ENCODE measurements around the gene CRY1.
A peak's percentile ranks its signal among the peaks of the same experiment; 100 is the strongest.

Gene CRY1

DNA sequence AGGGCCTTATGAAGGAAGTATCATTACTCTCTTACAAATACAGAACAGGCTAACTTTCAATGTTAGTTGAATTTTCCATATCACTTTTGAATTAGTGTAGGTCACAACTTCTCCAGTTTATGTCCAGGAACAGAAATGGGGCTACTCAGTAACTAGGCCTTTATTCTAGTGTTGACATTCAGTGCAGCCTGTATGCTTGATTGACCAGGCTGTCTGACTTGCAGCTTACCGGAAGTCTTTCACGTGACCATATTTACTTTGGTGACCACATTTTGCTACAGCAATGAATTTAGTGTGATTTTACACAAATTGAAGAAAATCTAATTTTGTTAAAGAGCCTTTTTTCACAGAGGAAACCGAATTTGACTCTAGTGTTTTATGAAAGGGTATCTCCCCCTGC is 118.8 kb downstream of the CRY1 start:
- no peak for DNase-seq (ENCODE audit: low read depth)
- no peak overlapping the region for H3K4me3 ChIP-seq (ENCODE audit: low read depth, low read length)
- TF ChIP-seq, protein P1, sequence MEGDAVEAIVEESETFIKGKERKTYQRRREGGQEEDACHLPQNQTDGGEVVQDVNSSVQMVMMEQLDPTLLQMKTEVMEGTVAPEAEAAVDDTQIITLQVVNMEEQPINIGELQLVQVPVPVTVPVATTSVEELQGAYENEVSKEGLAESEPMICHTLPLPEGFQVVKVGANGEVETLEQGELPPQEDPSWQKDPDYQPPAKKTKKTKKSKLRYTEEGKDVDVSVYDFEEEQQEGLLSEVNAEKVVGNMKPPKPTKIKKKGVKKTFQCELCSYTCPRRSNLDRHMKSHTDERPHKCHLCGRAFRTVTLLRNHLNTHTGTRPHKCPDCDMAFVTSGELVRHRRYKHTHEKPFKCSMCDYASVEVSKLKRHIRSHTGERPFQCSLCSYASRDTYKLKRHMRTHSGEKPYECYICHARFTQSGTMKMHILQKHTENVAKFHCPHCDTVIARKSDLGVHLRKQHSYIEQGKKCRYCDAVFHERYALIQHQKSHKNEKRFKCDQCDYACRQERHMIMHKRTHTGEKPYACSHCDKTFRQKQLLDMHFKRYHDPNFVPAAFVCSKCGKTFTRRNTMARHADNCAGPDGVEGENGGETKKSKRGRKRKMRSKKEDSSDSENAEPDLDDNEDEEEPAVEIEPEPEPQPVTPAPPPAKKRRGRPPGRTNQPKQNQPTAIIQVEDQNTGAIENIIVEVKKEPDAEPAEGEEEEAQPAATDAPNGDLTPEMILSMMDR (conservative IDR thresholded peaks at IDR 0.05; ENCODE audit: low read depth, low read length): no peak

DNA sequence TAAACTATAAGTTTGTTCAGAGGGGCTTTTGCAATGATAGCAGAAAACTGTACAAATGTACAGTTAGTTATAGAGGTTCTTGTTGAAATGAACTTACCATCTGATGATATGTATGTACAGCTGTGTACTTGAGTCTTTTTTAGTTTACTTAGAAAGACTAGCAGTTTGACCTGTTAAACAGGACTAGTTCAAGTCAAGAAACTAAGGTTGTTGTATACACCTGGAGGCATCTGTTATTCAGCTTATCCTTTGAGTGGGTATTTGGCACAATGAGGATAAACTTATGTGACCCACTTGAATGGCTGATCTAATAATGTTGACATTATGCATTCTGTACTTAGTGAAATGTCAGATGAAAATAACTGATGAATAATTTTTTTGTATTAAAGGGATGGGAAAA is 119.8 kb downstream of the CRY1 start:
- TF ChIP-seq, protein P1 (conservative IDR thresholded peaks at IDR 0.05; ENCODE audit: low read depth, low read length): no peak
- DNase-seq (ENCODE audit: low read depth): no peak
- H3K4me3 ChIP-seq (ENCODE audit: low read depth, low read length): no peak overlapping the region

DNA sequence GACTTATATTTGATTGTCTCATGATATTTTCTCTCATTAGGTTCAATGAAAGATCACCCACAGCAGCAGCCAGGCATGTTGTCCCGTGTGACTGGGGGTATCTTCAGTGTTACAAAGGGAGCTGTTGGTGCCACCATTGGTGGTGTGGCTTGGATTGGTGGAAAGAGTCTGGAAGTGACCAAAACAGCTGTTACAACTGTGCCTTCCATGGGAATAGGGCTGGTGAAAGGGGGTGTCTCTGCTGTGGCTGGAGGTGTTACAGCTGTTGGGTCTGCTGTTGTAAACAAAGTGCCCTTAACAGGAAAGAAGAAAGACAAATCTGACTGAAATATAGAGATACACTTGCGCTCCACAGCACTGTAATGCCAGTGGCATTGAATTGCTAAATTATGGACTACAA is 122.3 kb downstream of the CRY1 start:
- TF ChIP-seq, protein P1 (conservative IDR thresholded peaks at IDR 0.05; ENCODE audit: low read depth, low read length): no peak
- H3K4me3 ChIP-seq (ENCODE audit: low read depth, low read length): no peak overlapping the region
- DNase-seq (ENCODE audit: low read depth): no peak

DNA sequence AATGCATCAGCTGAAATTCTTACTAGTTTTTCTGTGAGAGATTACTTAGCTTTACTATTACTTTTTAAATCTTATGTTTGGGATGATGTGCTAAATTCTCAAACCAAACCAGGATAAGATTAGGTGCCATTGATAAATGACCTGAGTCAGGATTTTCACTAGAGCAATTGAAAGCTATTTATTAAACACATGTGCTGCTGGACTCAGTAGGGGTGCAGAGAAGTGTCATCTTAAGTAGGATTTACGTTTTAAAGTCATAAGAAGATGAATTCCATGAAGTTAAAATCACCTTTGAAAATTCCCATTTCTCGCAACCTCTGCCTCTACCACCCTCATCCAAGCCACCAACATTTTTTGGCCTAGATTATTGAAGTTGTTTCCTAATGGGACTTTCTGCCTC is 128.8 kb downstream of the CRY1 start:
- TF ChIP-seq, protein P1 (conservative IDR thresholded peaks at IDR 0.05; ENCODE audit: low read depth, low read length): no peak
- no peak for DNase-seq (ENCODE audit: low read depth)
- no peak overlapping the region for H3K4me3 ChIP-seq (ENCODE audit: low read depth, low read length)

DNA sequence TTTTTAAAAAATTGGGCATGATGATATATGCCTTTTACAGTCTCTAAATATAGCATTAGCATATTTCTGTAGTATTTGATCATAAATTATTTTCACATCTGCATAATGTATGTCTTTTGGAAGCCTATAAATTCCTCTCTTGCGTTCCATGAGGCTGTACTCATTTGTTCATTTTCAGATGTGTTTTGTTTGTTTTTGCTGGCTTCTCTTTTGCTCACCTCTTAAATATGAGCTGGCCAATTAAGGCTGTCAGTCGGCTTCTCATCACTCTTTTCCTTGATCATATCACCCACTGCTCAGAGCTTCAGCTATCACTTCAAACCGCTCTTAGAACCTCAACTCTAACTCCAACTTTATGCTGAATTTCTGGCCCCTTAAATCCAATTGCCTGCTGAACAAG is 131.1 kb downstream of the CRY1 start:
- no peak overlapping the region for H3K4me3 ChIP-seq (ENCODE audit: low read depth, low read length)

DNA sequence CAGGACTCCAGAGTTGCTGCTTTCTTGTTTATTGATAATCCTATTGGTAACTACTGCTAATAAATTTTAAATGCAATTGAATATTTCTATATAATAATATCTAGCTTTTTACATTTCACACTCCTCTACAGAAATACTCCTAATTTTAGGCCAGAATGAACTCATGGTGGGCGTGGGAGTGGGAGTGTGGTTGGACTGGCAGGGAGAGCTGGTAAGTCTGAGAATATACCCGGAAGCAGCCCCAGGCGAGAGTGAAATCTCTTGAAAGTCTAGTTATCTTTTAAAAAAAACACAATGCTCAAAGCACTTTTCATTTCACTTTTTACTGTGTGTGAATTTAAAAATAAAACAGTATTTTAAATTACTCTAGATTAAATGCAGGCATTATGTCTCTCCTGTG is 132.9 kb downstream of the CRY1 start:
- no peak overlapping the region for H3K4me3 ChIP-seq (ENCODE audit: low read depth, low read length)
- DNase-seq (ENCODE audit: low read depth): no peak
- TF ChIP-seq, protein P1 (conservative IDR thresholded peaks at IDR 0.05; ENCODE audit: low read depth, low read length): no peak

More for the DNA sequence above, 131.1 kb downstream of the CRY1 start:
- TF ChIP-seq, protein P1 (conservative IDR thresholded peaks at IDR 0.05; ENCODE audit: low read depth, low read length): no peak
- DNase-seq (ENCODE audit: low read depth): no peak

DNA sequence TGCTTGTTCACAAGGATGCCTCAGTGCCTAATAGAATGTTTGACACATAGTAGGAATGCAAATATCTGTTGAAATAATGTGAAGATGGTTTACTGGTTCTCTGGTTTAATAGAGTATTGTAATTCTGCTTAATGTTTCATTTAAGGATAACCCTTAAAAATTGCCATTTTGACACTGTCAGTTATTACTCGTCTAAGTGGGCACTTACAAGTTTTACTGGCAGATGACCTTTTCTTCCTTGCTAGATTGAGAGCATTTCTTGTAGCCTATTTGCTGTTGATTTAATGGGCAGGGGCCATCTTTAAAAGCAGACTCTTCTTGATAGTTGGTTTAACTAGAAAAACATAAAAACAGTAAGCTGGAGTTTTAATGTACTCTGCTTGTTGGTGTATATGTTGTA is 135.8 kb downstream of the CRY1 start:
- peak overlapping the region; percentile 97 for H3K4me3 ChIP-seq (ENCODE audit: low read depth, low read length)
- TF ChIP-seq, protein P1 (conservative IDR thresholded peaks at IDR 0.05; ENCODE audit: low read depth, low read length): no peak
- DNase-seq (ENCODE audit: low read depth): no peak
